GM23338 (cell line): ENCODE measurements around the gene TRAPPC10. TPM values are rescaled to one million over a fixed set of nuclear protein-coding genes. Genes with fewer than 3 reads are reported as not detected.

Experiments
- ATAC-seq: fragments of 200-7000 bp; cut with Tn5 transposase; 3 replicates; pipeline ENCODE4 v1.9.1; 2020
- DNase-seq: peaks from one replicate; pipeline ENCODE4 v3.0.0-alpha.2; 2015; ENCODE audit warnings: low spot score
- H2AFZ ChIP-seq: fragments of 200-600 bp; sonication (generic); 2 replicates; pipeline ENCODE4 v1.8.0; 2016; ENCODE audit warnings: antibody characterized with exemption, mild to moderate bottlenecking, moderate library complexity
- H3F3A ChIP-seq: fragments of 200-600 bp; sonication (generic); replicated peaks from 2 replicates; pipeline ENCODE4 v1.8.0; 2017; ENCODE audit warnings: antibody characterized with exemption, mixed run types, low read depth
- H3K27ac ChIP-seq: fragments of 200-600 bp; sonication (generic); 2 replicates; pipeline ENCODE4 v1.6.1; 2016; ENCODE audit warnings: low read depth
- H3K27me3 ChIP-seq: fragments of 200-600 bp; sonication (generic); 2 replicates; pipeline ENCODE4 v1.8.0; 2016; ENCODE audit warnings: mild to moderate bottlenecking, mixed run types, moderate library complexity; ENCODE audit not compliant: insufficient read depth
- H3K36me3 ChIP-seq: fragments of 200-600 bp; sonication (generic); 2 replicates; pipeline ENCODE4 v1.8.0; 2016; ENCODE audit warnings: mild to moderate bottlenecking; ENCODE audit not compliant: insufficient read depth
- H3K4me1 ChIP-seq: fragments of 200-600 bp; sonication (generic); 2 replicates; pipeline ENCODE4 v1.8.0; 2016; ENCODE audit warnings: mild to moderate bottlenecking, moderate library complexity; ENCODE audit not compliant: insufficient read depth
- H3K4me2 ChIP-seq: fragments of 200-600 bp; sonication (generic); 2 replicates; pipeline ENCODE4 v1.7.1; 2017; ENCODE audit warnings: mixed run types
- H3K4me3 ChIP-seq: fragments of 200-600 bp; sonication (generic); 2 replicates; pipeline ENCODE4 v1.6.1; 2016; ENCODE audit warnings: mixed run types
- H3K79me2 ChIP-seq: fragments of 200-600 bp; sonication (generic); replicated peaks from 2 replicates; pipeline ENCODE4 v1.8.0; 2017; ENCODE audit warnings: mild to moderate bottlenecking; ENCODE audit not compliant: insufficient read depth
- H3K9me2 ChIP-seq: fragments of 200-600 bp; sonication (generic); 2 replicates; pipeline ENCODE4 v1.8.0; 2017; ENCODE audit not compliant: insufficient read depth
- H4K20me1 ChIP-seq: fragments of 200-600 bp; sonication (generic); replicated peaks from 2 replicates; pipeline ENCODE4 v1.8.0; 2017; ENCODE audit warnings: mild to moderate bottlenecking; ENCODE audit not compliant: insufficient read depth
- H3K27ac Mint-ChIP-seq: 2 replicates; pipeline ENCODE4 v1.8.0; 2020; ENCODE audit warnings: inconsistent platforms, mild to moderate bottlenecking, moderate library complexity, mixed read lengths
- H3K27me3 Mint-ChIP-seq: 3 replicates; pipeline ENCODE4 v1.8.0; 2022; ENCODE audit warnings: low read depth, mild to moderate bottlenecking, moderate library complexity, mixed read lengths, inconsistent platforms; ENCODE audit not compliant: insufficient read depth, poor library complexity
- H3K36me3 Mint-ChIP-seq: 3 replicates; pipeline ENCODE4 v1.8.0; 2021; ENCODE audit warnings: low read depth, mild to moderate bottlenecking, inconsistent platforms, moderate library complexity, mixed read lengths
- H3K4me1 Mint-ChIP-seq: 3 replicates; pipeline ENCODE4 v1.8.0; 2020; ENCODE audit warnings: mild to moderate bottlenecking, inconsistent platforms, mixed read lengths
- H3K4me3 Mint-ChIP-seq: 3 replicates; pipeline ENCODE4 v1.8.0; 2021; ENCODE audit warnings: moderate library complexity, mild to moderate bottlenecking, inconsistent platforms, mixed read lengths
- H3K9me3 Mint-ChIP-seq: 3 replicates; pipeline ENCODE4 v1.8.0; 2020; ENCODE audit warnings: moderate library complexity, mild to moderate bottlenecking, inconsistent platforms, mixed read lengths
- CREB1 ChIP-seq: fragments of 250-450 bp; sonication (Bioruptor Pico); IDR thresholded peaks from 2 replicates; pipeline ENCODE4 v1.5.0; 2020; ENCODE audit warnings: low read depth, mild to moderate bottlenecking, moderate library complexity
- ETS1 ChIP-seq: IDR thresholded peaks from 2 replicates; pipeline ENCODE4 v1.6.1; 2016; ENCODE audit warnings: antibody characterized with exemption
- EZH2 ChIP-seq: fragments of 200-600 bp; sonication (generic); IDR thresholded peaks from one replicate; pipeline ENCODE4 v1.8.0; 2017; ENCODE audit warnings: antibody characterized with exemption, mild to moderate bottlenecking, low read depth; ENCODE audit not compliant: unreplicated experiment
- JUNB ChIP-seq: IDR thresholded peaks from one replicate; pipeline ENCODE4 v1.6.1; 2016; ENCODE audit warnings: antibody characterized with exemption; ENCODE audit not compliant: unreplicated experiment
- NANOG ChIP-seq: IDR thresholded peaks from 2 replicates; pipeline ENCODE4 v1.6.1; 2016; ENCODE audit warnings: antibody characterized with exemption, borderline replicate concordance
- POLR2AphosphoS5 ChIP-seq: IDR thresholded peaks from 2 replicates; pipeline ENCODE4 v1.6.1; 2016; ENCODE audit warnings: antibody characterized with exemption, low read depth
- STAT1 ChIP-seq: IDR thresholded peaks from one replicate; pipeline ENCODE4 v1.6.1; 2016; ENCODE audit warnings: antibody characterized with exemption; ENCODE audit not compliant: unreplicated experiment
- ZNF114 ChIP-seq: fragments of 250-450 bp; sonication (Bioruptor Pico); IDR thresholded peaks from 2 replicates; pipeline ENCODE4 v1.5.0; 2020; ENCODE audit warnings: mild to moderate bottlenecking, moderate library complexity
- polyA plus RNA-seq: library from polyadenylated mRNA; unstranded; fragments of >200 nt; fragmentation: Nextera tagmentation; extraction: Ambion mirVana; gene quantifications from 2 replicates; pipeline ENCODE4 v1.2.1, GENCODE V29; 2016
- total RNA-seq: library from RNA; depleted of rRNA; stranded (reverse); fragments of >200 nt; shearing (Covaris generic); gene quantifications from 2 replicates; pipeline ENCODE4 v1.2.3, GENCODE V29; 2014
- TF ChIP-seq, protein P1 (sequence below), 2 experiments: fragments of 200-600 bp in 1 of 2; sonication (generic) in 1 of 2; conservative IDR thresholded peaks; 2 replicates each; pipeline versions ENCODE4 v1.5.1 to v1.6.1; 2016 to 2017; ENCODE audit warnings: antibody characterized with exemption in 2 of 2, low read depth in 2 of 2, mild to moderate bottlenecking in 2 of 2, moderate library complexity in 1 of 2
- TF ChIP-seq, protein P2 (sequence below): IDR thresholded peaks from one replicate; pipeline ENCODE4 v1.6.1; 2018; ENCODE audit warnings: antibody characterized with exemption; ENCODE audit not compliant: unreplicated experiment

The TRAPPC10 gene
- total and polyA plus RNA-seq, 2 experiments from 2014 or later = 14.0 to 27.1 TPM

DNA sequence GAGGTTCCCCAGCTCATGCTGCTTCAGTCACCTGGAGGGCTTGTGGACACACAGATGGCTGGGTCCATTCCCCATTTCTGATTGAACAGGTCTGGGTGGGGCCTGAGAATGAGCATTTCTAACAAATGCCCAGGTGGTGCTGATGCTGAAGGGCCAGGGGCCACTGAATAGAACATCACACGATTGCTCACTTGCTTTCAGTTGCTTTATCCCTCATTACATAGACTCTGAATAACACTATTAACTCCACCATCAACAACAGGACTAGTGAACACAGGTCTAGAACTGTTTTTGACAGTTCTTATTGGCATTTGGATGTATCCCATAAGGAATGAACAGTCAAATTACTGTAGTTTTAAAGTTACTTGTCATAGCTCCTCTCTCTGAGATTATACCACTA lies 12.1 kb downstream of the TRAPPC10 start:
- Histone ChIP-seq H3K4me1 (peaks cover 21% of the 10 kb centered on the region), H3K27ac (no peak overlapping the region; the same call in 1 of the 2 replicates), H3K4me3 (no peak overlapping the region), H2AFZ (no peak overlapping the region), H3K79me2 (peaks cover 100% of the 10 kb centered on the region), H3F3A (no peaks in the 10 kb centered on the region), H3K27me3 (no peaks in the 10 kb centered on the region), H3K36me3 (no peaks in the 10 kb centered on the region), H4K20me1 (peaks cover 61% of the 10 kb centered on the region), H3K4me2 (no peak overlapping the region), H3K9me2 (no peaks in the 10 kb centered on the region)
- TF ChIP-seq CREB1 (no peak), EZH2 (no peak), ZNF114 (CRISPR knock-in tag) (no peak), NANOG (no peak), JUNB (no peak), ETS1 (no peak)
- TF ChIP-seq, protein P1, sequence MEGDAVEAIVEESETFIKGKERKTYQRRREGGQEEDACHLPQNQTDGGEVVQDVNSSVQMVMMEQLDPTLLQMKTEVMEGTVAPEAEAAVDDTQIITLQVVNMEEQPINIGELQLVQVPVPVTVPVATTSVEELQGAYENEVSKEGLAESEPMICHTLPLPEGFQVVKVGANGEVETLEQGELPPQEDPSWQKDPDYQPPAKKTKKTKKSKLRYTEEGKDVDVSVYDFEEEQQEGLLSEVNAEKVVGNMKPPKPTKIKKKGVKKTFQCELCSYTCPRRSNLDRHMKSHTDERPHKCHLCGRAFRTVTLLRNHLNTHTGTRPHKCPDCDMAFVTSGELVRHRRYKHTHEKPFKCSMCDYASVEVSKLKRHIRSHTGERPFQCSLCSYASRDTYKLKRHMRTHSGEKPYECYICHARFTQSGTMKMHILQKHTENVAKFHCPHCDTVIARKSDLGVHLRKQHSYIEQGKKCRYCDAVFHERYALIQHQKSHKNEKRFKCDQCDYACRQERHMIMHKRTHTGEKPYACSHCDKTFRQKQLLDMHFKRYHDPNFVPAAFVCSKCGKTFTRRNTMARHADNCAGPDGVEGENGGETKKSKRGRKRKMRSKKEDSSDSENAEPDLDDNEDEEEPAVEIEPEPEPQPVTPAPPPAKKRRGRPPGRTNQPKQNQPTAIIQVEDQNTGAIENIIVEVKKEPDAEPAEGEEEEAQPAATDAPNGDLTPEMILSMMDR (conservative IDR thresholded peaks at IDR 0.05; ENCODE audit: low read depth in 2 of 2) = no peak
- ATAC-seq (no peak), DNase-seq (no peak)
- Mint-ChIP-seq H3K9me3 (no peaks in the 10 kb centered on the region), H3K27ac (no peak overlapping the region), H3K4me1 (peaks cover 28% of the 10 kb centered on the region), H3K4me3 (no peak overlapping the region), H3K36me3 (peaks cover 5% of the 10 kb centered on the region; the same call in 1 of the 3 replicates), H3K27me3 (peaks cover 7% of the 10 kb centered on the region)

DNA sequence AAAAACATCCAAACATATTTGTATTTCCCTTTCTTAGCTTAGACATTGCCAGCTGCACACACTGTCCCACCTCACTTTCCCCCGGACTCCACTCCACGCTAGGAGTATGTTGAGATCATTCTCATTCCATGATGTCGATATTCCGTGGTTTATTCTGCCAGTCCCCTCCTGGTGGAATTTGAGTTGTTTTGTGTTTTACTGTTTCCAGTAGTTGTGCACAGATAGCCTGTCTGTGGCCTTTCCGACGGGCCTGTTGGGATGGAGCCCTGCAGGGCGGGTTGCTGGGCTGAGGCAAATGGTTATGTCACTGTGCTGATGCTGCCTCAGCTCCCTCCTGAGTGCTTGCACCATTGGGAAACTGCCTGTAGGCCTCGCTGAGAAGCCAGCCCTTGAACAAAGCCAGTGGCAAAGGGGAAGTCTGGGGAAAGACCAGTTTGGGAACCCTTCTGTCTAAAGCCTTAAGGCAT lies 12.8 kb downstream of the TRAPPC10 start:
- H2AFZ ChIP-seq = no peak overlapping the region
- H3F3A ChIP-seq = no peaks in the 10 kb centered on the region
- H3K79me2 ChIP-seq = peaks cover 100% of the 10 kb centered on the region
- H4K20me1 ChIP-seq = peaks cover 55% of the 10 kb centered on the region
- H3K9me2 ChIP-seq = no peaks in the 10 kb centered on the region
- 0 out of 2 replicates have a peak overlapping the region, but pooled peaks have one; percentile 9 for H3K4me2 ChIP-seq
- DNase-seq (peak; percentile 43), ATAC-seq (peak; percentile 76)
- no peak overlapping the region for H3K4me3 Mint-ChIP-seq
- peaks cover 21% of the 10 kb centered on the region for H3K4me1 ChIP-seq
- H3K9me3 Mint-ChIP-seq = no peaks in the 10 kb centered on the region
- H3K27me3 Mint-ChIP-seq = peaks cover 7% of the 10 kb centered on the region
- peaks cover 5% of the 10 kb centered on the region; the same call in 1 of the 3 replicates for H3K36me3 Mint-ChIP-seq
- H3K27ac Mint-ChIP-seq = peak overlapping the region; percentile 78
- H3K36me3 ChIP-seq = no peaks in the 10 kb centered on the region
- H3K4me1 Mint-ChIP-seq = peaks cover 28% of the 10 kb centered on the region
- no peak overlapping the region; the same call in 1 of the 2 replicates for H3K27ac ChIP-seq
- H3K27me3 ChIP-seq = no peaks in the 10 kb centered on the region
- no peak overlapping the region for H3K4me3 ChIP-seq
- TF ChIP-seq POLR2AphosphoS5 = no peak
- TF ChIP-seq CREB1 = no peak
- TF ChIP-seq, protein P1 (conservative IDR thresholded peaks at IDR 0.05; ENCODE audit: low read depth in 2 of 2) = no peak
- TF ChIP-seq ZNF114 (CRISPR knock-in tag) = no peak
- TF ChIP-seq STAT1 = no peak
- TF ChIP-seq ETS1 = no peak
- no peak for TF ChIP-seq EZH2
- TF ChIP-seq, protein P2, sequence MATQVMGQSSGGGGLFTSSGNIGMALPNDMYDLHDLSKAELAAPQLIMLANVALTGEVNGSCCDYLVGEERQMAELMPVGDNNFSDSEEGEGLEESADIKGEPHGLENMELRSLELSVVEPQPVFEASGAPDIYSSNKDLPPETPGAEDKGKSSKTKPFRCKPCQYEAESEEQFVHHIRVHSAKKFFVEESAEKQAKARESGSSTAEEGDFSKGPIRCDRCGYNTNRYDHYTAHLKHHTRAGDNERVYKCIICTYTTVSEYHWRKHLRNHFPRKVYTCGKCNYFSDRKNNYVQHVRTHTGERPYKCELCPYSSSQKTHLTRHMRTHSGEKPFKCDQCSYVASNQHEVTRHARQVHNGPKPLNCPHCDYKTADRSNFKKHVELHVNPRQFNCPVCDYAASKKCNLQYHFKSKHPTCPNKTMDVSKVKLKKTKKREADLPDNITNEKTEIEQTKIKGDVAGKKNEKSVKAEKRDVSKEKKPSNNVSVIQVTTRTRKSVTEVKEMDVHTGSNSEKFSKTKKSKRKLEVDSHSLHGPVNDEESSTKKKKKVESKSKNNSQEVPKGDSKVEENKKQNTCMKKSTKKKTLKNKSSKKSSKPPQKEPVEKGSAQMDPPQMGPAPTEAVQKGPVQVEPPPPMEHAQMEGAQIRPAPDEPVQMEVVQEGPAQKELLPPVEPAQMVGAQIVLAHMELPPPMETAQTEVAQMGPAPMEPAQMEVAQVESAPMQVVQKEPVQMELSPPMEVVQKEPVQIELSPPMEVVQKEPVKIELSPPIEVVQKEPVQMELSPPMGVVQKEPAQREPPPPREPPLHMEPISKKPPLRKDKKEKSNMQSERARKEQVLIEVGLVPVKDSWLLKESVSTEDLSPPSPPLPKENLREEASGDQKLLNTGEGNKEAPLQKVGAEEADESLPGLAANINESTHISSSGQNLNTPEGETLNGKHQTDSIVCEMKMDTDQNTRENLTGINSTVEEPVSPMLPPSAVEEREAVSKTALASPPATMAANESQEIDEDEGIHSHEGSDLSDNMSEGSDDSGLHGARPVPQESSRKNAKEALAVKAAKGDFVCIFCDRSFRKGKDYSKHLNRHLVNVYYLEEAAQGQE = no peak
